K562 (cell line): ENCODE measurements around the gene MYL5. TPM values are rescaled to one million over a fixed set of nuclear protein-coding genes. Genes with fewer than 3 reads are reported as not detected.

Experiments
- ATAC-seq: fragments of 200-7000 bp; cut with Tn5 transposase; 3 replicates; pipeline ENCODE4 v1.9.1; 2020; ENCODE audit warnings: moderate library complexity
- BruUV-seq: library from RNA; stranded (reverse); fragments of 400-500 nt; replicated peaks from 2 replicates; lab custom pipeline; 2021; lab: Mats Ljungman, UMichigan
- CTCF ChIA-PET: fragments of 300-600 bp; formaldehyde crosslinking; extraction: SDS; loops from one replicate; lab custom pipeline; 2021; ENCODE audit warnings: low intra/inter-chr PET ratio; lab: Yijun Ruan, JAX
- POLR2A ChIA-PET: fragments of 300-600, 350-650 bp; sonication (Branson Sonifier 250); formaldehyde crosslinking; extraction: SDS; loops from one replicate; lab custom pipeline; 2021; ENCODE audit warnings: antibody characterized with exemption, inconsistent platforms; lab: Yijun Ruan, JAX
- DNase-seq, 4 experiments: peaks; one replicate each; pipeline versions ENCODE4 v3.0.0 to v3.0.0-alpha.2; 2011 to 2018; ENCODE audit warnings: low spot score in 3 of 4, mixed read lengths in 3 of 4; ENCODE audit errors: extremely low read depth in 1 of 4
- FAIRE-seq: peaks from 2 replicates; lab custom pipeline; 2011; peaks lifted over from hg19 to GRCh38; lab: Jason Lieb, UNC
- H2AFZ ChIP-seq: 2 replicates; pipeline ENCODE4 v1.6.0; 2011; ENCODE audit warnings: low read depth, low read length, control low read depth, inconsistent platforms
- H3K27ac ChIP-seq: fragments of 200-600 bp; 3 replicates; pipeline ENCODE4 v1.8.0; 2011; ENCODE audit warnings: low read depth, mild to moderate bottlenecking, control low read depth, inconsistent platforms, low read length, moderate library complexity, mixed read lengths; ENCODE audit errors: extremely low read depth
- H3K27me3 ChIP-seq, 2 experiments: fragments of 300-600 bp in 1 of 2; 2 replicates in 1 of 2; 3 replicates in 1 of 2; pipeline versions ENCODE4 v1.6.0 to v1.8.0; 2011; ENCODE audit warnings: inconsistent platforms in 2 of 2, low read length in 2 of 2, mild to moderate bottlenecking in 1 of 2, mixed read lengths in 1 of 2, moderate library complexity in 1 of 2; ENCODE audit not compliant: control insufficient read depth in 2 of 2, insufficient read depth in 2 of 2
- H3K36me3 ChIP-seq: fragments of 300-600 bp; 3 replicates; pipeline ENCODE4 v1.8.0; 2011; ENCODE audit warnings: mild to moderate bottlenecking, low read length, inconsistent platforms; ENCODE audit not compliant: control insufficient read depth, insufficient read depth
- H3K4me1 ChIP-seq, 2 experiments: fragments of 200-600 bp in 1 of 2; replicated peaks in 1 of 2; 2 replicates in 1 of 2; 3 replicates in 1 of 2; pipeline versions ENCODE4 v1.5.1 to v1.8.0; 2011; ENCODE audit warnings: inconsistent platforms in 2 of 2, low read length in 2 of 2, mild to moderate bottlenecking in 1 of 2, mixed read lengths in 1 of 2, moderate library complexity in 1 of 2; ENCODE audit not compliant: control insufficient read depth in 2 of 2, insufficient read depth in 2 of 2
- H3K4me2 ChIP-seq: 2 replicates; pipeline ENCODE4 v1.6.1; 2011; ENCODE audit warnings: low read length, control low read depth, inconsistent platforms, mixed read lengths; ENCODE audit not compliant: insufficient read depth
- H3K4me3 ChIP-seq: fragments of 200-600 bp; sonication (generic), shearing (Covaris generic); 2 replicates; pipeline ENCODE4 v1.5.1; 2016; ENCODE audit warnings: control low read depth, inconsistent platforms
- H3K79me2 ChIP-seq: fragments of 200-600 bp; 3 replicates; pipeline ENCODE4 v1.8.0; 2011; ENCODE audit warnings: low read length, inconsistent platforms; ENCODE audit not compliant: control insufficient read depth, insufficient read depth
- H3K9ac ChIP-seq, 2 experiments: 2 replicates each; pipeline versions ENCODE4 v1.6.0 to v1.6.1; 2011; ENCODE audit warnings: low read depth in 2 of 2, low read length in 2 of 2, control low read depth in 1 of 2, inconsistent platforms in 1 of 2, mild to moderate bottlenecking in 1 of 2, mixed read lengths in 1 of 2; ENCODE audit not compliant: insufficient read depth in 1 of 2
- H3K9me1 ChIP-seq: one replicate; pipeline ENCODE4 v1.6.0; 2011; ENCODE audit warnings: inconsistent platforms, mild to moderate bottlenecking, low read length, moderate library complexity; ENCODE audit not compliant: control insufficient read depth, insufficient read depth
- H3K9me3 ChIP-seq: replicated peaks from 2 replicates; pipeline ENCODE4 v1.5.1; 2011; ENCODE audit warnings: low read depth, low read length, inconsistent platforms; ENCODE audit not compliant: control insufficient read depth, insufficient read depth
- H4K20me1 ChIP-seq: replicated peaks from 2 replicates; pipeline ENCODE4 v1.6.1; 2011; ENCODE audit warnings: low read length, inconsistent platforms, mixed read lengths; ENCODE audit not compliant: control insufficient read depth, insufficient read depth
- CREB1 ChIP-seq, 2 experiments: sonication (generic) in 1 of 2; formaldehyde crosslinking in 1 of 2; IDR thresholded peaks; 2 replicates each; pipeline versions ENCODE4 v1.6.1 to v1.8.0; 2012 to 2022; ENCODE audit warnings: inconsistent platforms in 1 of 2, mild to moderate bottlenecking in 1 of 2, missing genetic modification reagents in 1 of 2, moderate library complexity in 1 of 2
- E2F4 ChIP-seq: sonication (generic); formaldehyde crosslinking; IDR thresholded peaks from 2 replicates; pipeline ENCODE4 v1.8.0; 2022; ENCODE audit warnings: mild to moderate bottlenecking, low read depth, missing genetic modification reagents
- FOXK2 ChIP-seq, 2 experiments: fragments of 450-650 bp; IDR thresholded peaks in 1 of 2; conservative IDR thresholded peaks in 1 of 2; 2 replicates each; pipeline ENCODE4 v1.6.1; 2016; ENCODE audit warnings: low read depth in 2 of 2, mild to moderate bottlenecking in 1 of 2
- LEF1 ChIP-seq: fragments of 450-650 bp; IDR thresholded peaks from 2 replicates; pipeline ENCODE4 v1.6.1; 2016; ENCODE audit warnings: mild to moderate bottlenecking
- NFXL1 ChIP-seq: fragments of 450-650 bp; formaldehyde crosslinking; IDR thresholded peaks from 2 replicates; pipeline ENCODE4 v1.4.0; 2021; ENCODE audit warnings: mild to moderate bottlenecking
- NRF1 ChIP-seq, 2 experiments: fragments of 450-650 bp; IDR thresholded peaks in 1 of 2; conservative IDR thresholded peaks in 1 of 2; 2 replicates each; pipeline ENCODE4 v1.6.1; 2014; ENCODE audit warnings: mild to moderate bottlenecking in 2 of 2
- PPARD ChIP-seq: fragments of 250-450 bp; sonication (Bioruptor Pico); IDR thresholded peaks from 2 replicates; pipeline ENCODE4 v1.8.0; 2022; ENCODE audit warnings: inconsistent platforms, mild to moderate bottlenecking, moderate library complexity
- U2AF2 ChIP-seq: fragments of 200-400 bp; formaldehyde crosslinking; optimal IDR thresholded peaks from 2 replicates; pipeline ENCODE3; 2017; ENCODE audit warnings: low read depth, mild to moderate bottlenecking, low read length
- USF1 ChIP-seq: sonication (generic); formaldehyde crosslinking; IDR thresholded peaks from 2 replicates; pipeline ENCODE4 v1.9.0; 2022; ENCODE audit warnings: mild to moderate bottlenecking, missing genetic modification reagents
- USF2 ChIP-seq: sonication (generic); formaldehyde crosslinking; IDR thresholded peaks from 2 replicates; pipeline ENCODE4 v1.5.0; 2020; ENCODE audit warnings: missing genetic modification reagents
- ZBTB1 ChIP-seq: sonication (generic); formaldehyde crosslinking; IDR thresholded peaks from 2 replicates; pipeline ENCODE4 v1.8.1; 2023; ENCODE audit warnings: missing genetic modification reagents, low read depth, mild to moderate bottlenecking, borderline replicate concordance
- ZFP30 ChIP-seq: fragments of 250-450 bp; sonication (Bioruptor Pico); IDR thresholded peaks from 2 replicates; pipeline ENCODE4 v1.8.0; 2022; ENCODE audit warnings: moderate library complexity, mild to moderate bottlenecking, inconsistent platforms, borderline replicate concordance
- ZFX ChIP-seq: sonication (generic); formaldehyde crosslinking; IDR thresholded peaks from 2 replicates; pipeline ENCODE4 v1.8.0; 2022; ENCODE audit warnings: mild to moderate bottlenecking, missing genetic modification reagents, moderate library complexity
- ZNF3 ChIP-seq: fragments of 250-450 bp; sonication (Bioruptor Pico); IDR thresholded peaks from 2 replicates; pipeline ENCODE4 v1.5.0; 2021; ENCODE audit warnings: mild to moderate bottlenecking, moderate library complexity
- ZNF347 ChIP-seq: fragments of 450-650 bp; formaldehyde crosslinking; IDR thresholded peaks from 2 replicates; pipeline ENCODE4 v1.4.0; 2020; ENCODE audit warnings: low read depth, mild to moderate bottlenecking, moderate library complexity
- ZNF707 ChIP-seq: fragments of 250-450 bp; sonication (Bioruptor Pico); conservative IDR thresholded peaks from 2 replicates; pipeline ENCODE4 v1.8.0; 2022; ENCODE audit warnings: inconsistent platforms, mild to moderate bottlenecking, moderate library complexity
- whole genome bisulfite sequencing: fragments of 100-300 bp; shearing (Covaris generic); methylation state at CpG from one replicate; pipeline ENCODE4 v1.1.6; 2016; ENCODE audit warnings: low coverage, mixed read lengths; ENCODE audit not compliant: insufficient coverage; ENCODE audit errors: missing lambda C conversion rate; 5-methylcytosine and 5-hydroxymethylcytosine counted together
- in situ Hi-C: fragments of 300-500 bp; cut with MboI; formaldehyde crosslinking; loops from 4 replicates; pipeline ENCODE4 v1.15.0; 2018; ENCODE audit warnings: inconsistent platforms, mixed read lengths
- intact Hi-C: fragments of 100-400 bp; cut with micrococcal nuclease; formaldehyde crosslinking; loops from 2 replicates; pipeline ENCODE4 v1.14.2; 2022
- polyA plus RNA-seq, 8 experiments: library from polyadenylated mRNA; depleted of rRNA in 4 of 8; stranded (reverse) in 5 of 8; unstranded in 3 of 8; fragments of >200 nt; fragmentation: Nextera tagmentation in 2 of 8; fragmentation: Illumina TruSeq in 1 of 8; extraction: Ambion mirVana in 2 of 8; extraction: Trizol in 1 of 8; gene quantifications; 2 replicates each; pipeline versions ENCODE4 v1.2.1 to v1.2.3, GENCODE V29; 2011 to 2014; ENCODE audit warnings: inconsistent platforms in 1 of 8, missing spikeins in 1 of 8
- total RNA-seq, 7 experiments: library from RNA; depleted of rRNA in 6 of 7; stranded (reverse); fragments of >200 nt in 6 of 7; fragmentation: Illumina TruSeq in 2 of 7; extraction: Trizol in 2 of 7; gene quantifications; 2 replicates each; pipeline versions ENCODE4 v1.2.1 to v1.2.3, GENCODE V29; 2011 to 2021; ENCODE audit warnings: low replicate concordance in 1 of 7

MYL5 gene
- total and polyA plus RNA-seq, 9 of the 15 experiments (the other 6 are each of a cell fraction or from before 2014, with no cell fraction given) = 1.4 to 10.0 (median 4.1) TPM

GRCh38 chr4:637536-638280 lies 36.6 kb upstream of the MYL5 start:
- no TSS peak for BruUV-seq
- in situ Hi-C loops (no loop called here), intact Hi-C loops (no loop called here)
- ChIA-PET CTCF (no interaction called here), POLR2A (no interaction called here)
- FAIRE-seq (no peak), ATAC-seq (peak; percentile 31; the same call in 1 of the 3 replicates), DNase-seq (no peak)
- peaks cover 20 to 54% of the 10 kb centered on the region in 2 experiments for H3K27me3 ChIP-seq
- H4K20me1 ChIP-seq = no peaks in the 10 kb centered on the region
- no peaks in the 10 kb centered on the region for H3K9me3 ChIP-seq
- H3K4me3 ChIP-seq = no peak overlapping the region
- H3K79me2 ChIP-seq = no peaks in the 10 kb centered on the region
- 6% methylated on average over 32 of the region's 32 CpGs for WGBS
- H3K9me1 ChIP-seq = no peaks in the 10 kb centered on the region
- no peak overlapping the region for H2AFZ ChIP-seq
- H3K4me2 ChIP-seq = no peak overlapping the region
- TF ChIP-seq FOXK2 (conservative IDR thresholded peaks at IDR 0.05 in 1 of 2, IDR thresholded peaks at IDR 0.05 in 1 of 2; ENCODE audit: low read depth in 2 of 2) (no peak), NFXL1 (no peak), CREB1 (IDR thresholded peaks at IDR 0.05) (no peak), CREB1 (CRISPR knock-in tag; IDR thresholded peaks at IDR 0.05) (no peak), E2F4 (CRISPR knock-in tag) (no peak), LEF1 (no peak), PPARD (CRISPR knock-in tag) (no peak), ZNF347 (CRISPR knock-in tag) (no peak), U2AF2 (no peak), ZFP30 (CRISPR knock-in tag) (no peak), USF1 (peak; percentile 56), NRF1 (conservative IDR thresholded peaks at IDR 0.05 in 1 of 2, IDR thresholded peaks at IDR 0.05 in 1 of 2) (peak in 1 of 2 experiments; percentile 30; a peak in 1 of 4 replicates), ZNF707 (CRISPR knock-in tag) (no peak), ZNF3 (CRISPR knock-in tag) (no peak), ZBTB1 (CRISPR knock-in tag) (no peak), ZFX (CRISPR knock-in tag) (no peak), USF2 (peak; percentile 55)
- no peak overlapping the region for H3K27ac ChIP-seq
- no peaks in the 10 kb centered on the region for H3K36me3 ChIP-seq
- H3K4me1 ChIP-seq = peaks cover 0 to 17% of the 10 kb centered on the region in 2 experiments; a peak in 1 of 5 replicates
- no peak overlapping the region for H3K9ac ChIP-seq
